Neural crest cell (in vitro differentiated cells): Measurements from ENCODE around the gene RSPRY1. TPM values are rescaled to one million over a fixed set of nuclear protein-coding genes. Genes with fewer than 3 reads are reported as not detected.
"Not testable (repeated sequence)": the region's sequence is repeated elsewhere in the genome, so short reads cannot be mapped to it uniquely, and the experiment has no call there.

Experiments used
- DNase-seq: peaks from one replicate; pipeline ENCODE4 v3.0.0; 2021; ENCODE audit warnings: low read depth, mixed read lengths, low spot score
- H3K27ac Mint-ChIP-seq: one replicate; pipeline ENCODE4 v1.8.0; 2021; ENCODE audit warnings: mild to moderate bottlenecking, mixed read lengths; ENCODE audit not compliant: unreplicated experiment
- H3K27me3 Mint-ChIP-seq: 2 replicates; pipeline ENCODE4 v1.8.0; 2021; ENCODE audit warnings: low read depth, mild to moderate bottlenecking, mixed read lengths
- H3K36me3 Mint-ChIP-seq: 2 replicates; pipeline ENCODE4 v1.8.0; 2021; ENCODE audit warnings: low read depth, mild to moderate bottlenecking, mixed read lengths
- H3K4me1 Mint-ChIP-seq: 2 replicates; pipeline ENCODE4 v1.8.0; 2021; ENCODE audit warnings: mixed read lengths
- H3K4me3 Mint-ChIP-seq: one replicate; pipeline ENCODE4 v1.8.0; 2021; ENCODE audit warnings: mild to moderate bottlenecking, mixed read lengths
- H3K9me3 Mint-ChIP-seq: 2 replicates; pipeline ENCODE4 v1.8.0; 2021; ENCODE audit warnings: mixed read lengths
- CTCF ChIP-seq: fragments of 200-600 bp; sonication (generic); conservative IDR thresholded peaks from 2 replicates; pipeline ENCODE4 v1.5.0; 2021; ENCODE audit warnings: antibody characterized with exemption, mild to moderate bottlenecking
- total RNA-seq: library from RNA; stranded (reverse); gene quantifications from 2 replicates; pipeline ENCODE4 v1.2.1, GENCODE V29; 2021

The RSPRY1 gene
- total RNA-seq, 1 donor from 2014 or later = 53.4 TPM

DNA sequence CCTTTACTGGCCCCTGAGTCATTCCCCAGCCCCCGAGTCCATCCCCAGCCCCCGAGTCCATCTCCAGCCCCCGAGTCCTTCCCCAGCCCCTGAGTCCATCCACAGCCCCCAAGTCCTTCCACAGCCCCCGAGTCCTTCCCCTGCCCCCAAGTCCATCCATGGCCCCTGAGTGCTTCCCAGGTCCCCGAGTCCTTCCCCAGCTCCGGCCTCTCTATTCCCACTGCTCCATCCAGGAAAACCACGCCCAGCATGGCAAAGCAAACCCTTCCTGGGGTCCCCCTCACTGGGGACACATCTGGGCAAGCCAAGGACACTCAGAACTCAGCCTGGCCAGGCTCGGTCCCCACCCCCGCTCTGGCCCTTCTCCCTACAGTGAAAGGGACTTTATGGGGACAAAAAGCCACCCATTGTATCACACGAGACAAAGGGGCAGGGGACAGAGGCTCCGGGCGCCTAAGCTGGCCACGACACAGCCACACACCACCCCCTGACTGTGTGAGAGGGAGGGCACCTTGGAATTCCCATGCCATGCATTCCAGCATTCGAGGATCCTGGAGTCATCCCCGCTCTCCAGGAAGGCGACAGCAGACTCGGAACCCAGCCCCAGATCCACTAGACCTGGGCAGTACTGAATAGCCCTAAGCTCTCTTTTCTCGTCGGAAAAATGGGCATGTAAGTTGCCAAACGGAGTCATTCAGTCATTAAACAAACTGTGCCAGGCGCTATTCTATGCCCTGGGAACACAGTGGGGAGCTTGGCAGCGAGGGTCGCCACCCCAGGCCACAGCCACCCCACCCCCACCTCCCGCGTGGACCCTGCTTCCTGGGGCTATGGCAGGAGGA lies 84.3 kb downstream of the RSPRY1 start:
- Mint-ChIP-seq H3K9me3 (no peaks in the 10 kb centered on the region), H3K27me3 (no peaks in the 10 kb centered on the region), H3K36me3 (no peaks in the 10 kb centered on the region), H3K27ac (peak overlapping the region; percentile 83), H3K4me1 (peaks cover 21% of the 10 kb centered on the region), H3K4me3 (no peak overlapping the region)
- no peak for DNase-seq
- no peak for TF ChIP-seq CTCF

GRCh38 chr16:57271063-57271345 lies 84.9 kb downstream of the RSPRY1 start:
- TF ChIP-seq CTCF = no peak
- no peaks in the 10 kb centered on the region for H3K36me3 Mint-ChIP-seq
- peaks cover 19% of the 10 kb centered on the region for H3K4me1 Mint-ChIP-seq
- no peaks in the 10 kb centered on the region for H3K27me3 Mint-ChIP-seq
- no peaks in the 10 kb centered on the region for H3K9me3 Mint-ChIP-seq
- no peak for DNase-seq
- H3K4me3 Mint-ChIP-seq = no peak overlapping the region
- H3K27ac Mint-ChIP-seq = no peak overlapping the region

DNA sequence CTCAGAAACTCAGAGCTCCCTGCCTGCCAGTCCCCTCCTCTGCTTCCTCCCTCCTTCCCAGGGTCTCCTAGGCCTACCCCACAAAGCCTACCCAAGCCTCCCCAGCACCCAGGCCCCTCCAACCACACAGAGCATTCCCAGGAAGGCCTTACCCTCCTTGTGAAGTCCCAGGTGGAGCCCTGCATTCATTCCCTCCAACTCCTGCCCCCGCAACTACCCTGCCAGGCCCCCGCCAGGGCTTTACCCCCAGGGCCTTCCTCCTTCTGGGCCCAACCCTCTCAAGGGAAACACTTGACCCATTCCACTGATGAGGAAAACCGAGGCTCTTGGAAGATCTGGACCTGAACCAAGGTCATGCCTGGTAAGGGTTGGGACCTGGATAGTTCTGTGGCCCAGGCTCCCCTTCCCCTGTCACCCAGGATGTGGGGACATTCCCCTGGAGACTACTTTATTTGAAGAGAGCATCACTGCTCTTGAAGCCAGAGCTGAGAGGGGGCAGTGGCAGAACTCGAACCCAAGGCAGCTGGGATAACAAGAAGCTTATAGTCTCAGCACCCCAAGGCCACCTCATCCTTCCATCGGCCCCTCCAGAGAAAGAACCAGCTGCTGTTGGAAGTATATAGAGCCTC lies 85.9 kb downstream of the RSPRY1 start:
- no peak for DNase-seq
- no peak overlapping the region for H3K4me3 Mint-ChIP-seq
- H3K4me1 Mint-ChIP-seq = peaks cover 14% of the 10 kb centered on the region
- H3K9me3 Mint-ChIP-seq = no peaks in the 10 kb centered on the region
- H3K27me3 Mint-ChIP-seq = no peaks in the 10 kb centered on the region
- no peak for TF ChIP-seq CTCF
- H3K36me3 Mint-ChIP-seq = no peaks in the 10 kb centered on the region
- H3K27ac Mint-ChIP-seq = peak overlapping the region; percentile 57

GRCh38 chr16:57273359-57273758 lies 87.2 kb downstream of the RSPRY1 start:
- Mint-ChIP-seq H3K36me3 (no peaks in the 10 kb centered on the region), H3K27ac (no peak overlapping the region), H3K9me3 (no peaks in the 10 kb centered on the region), H3K27me3 (no peaks in the 10 kb centered on the region), H3K4me1 (peaks cover 14% of the 10 kb centered on the region), H3K4me3 (no peak overlapping the region)
- DNase-seq = no peak
- no peak for TF ChIP-seq CTCF

- peaks cover 14% of the 10 kb centered on the region for H3K4me1 Mint-ChIP-seq
- no peaks in the 10 kb centered on the region for H3K36me3 Mint-ChIP-seq
- H3K9me3 Mint-ChIP-seq = no peaks in the 10 kb centered on the region
- TF ChIP-seq CTCF = no peak
- H3K27ac Mint-ChIP-seq = no peak overlapping the region
- no peaks in the 10 kb centered on the region for H3K27me3 Mint-ChIP-seq
- H3K4me3 Mint-ChIP-seq = no peak overlapping the region
- no peak for DNase-seq
Measured at GRCh38 chr16:57273826-57274225, 87.7 kb downstream of the RSPRY1 start.

- not testable (repeated sequence) for H3K4me3 Mint-ChIP-seq, H3K9me3 Mint-ChIP-seq, DNase-seq, H3K36me3 Mint-ChIP-seq, H3K27me3 Mint-ChIP-seq, H3K4me1 Mint-ChIP-seq, H3K27ac Mint-ChIP-seq
Measured at GRCh38 chr16:57275946-57276345, 89.8 kb downstream of the RSPRY1 start.
